IMR-90 (cell line): ENCODE measurements around the gene ERG28. TPM values are rescaled to one million over a fixed set of nuclear protein-coding genes. Genes with fewer than 3 reads are reported as not detected.

Source experiments
- ATAC-seq: fragments of 200-7000 bp; cut with Tn5 transposase; 2 replicates; pipeline ENCODE4 v1.9.1; 2020; ENCODE audit warnings: low read depth, mild to moderate bottlenecking, moderate library complexity
- BruUV-seq: library from RNA; stranded (reverse); fragments of 400-500 nt; replicated peaks from 2 replicates; lab custom pipeline; 2021; lab: Mats Ljungman, UMichigan
- CTCF ChIA-PET: fragments of 300-600 bp; formaldehyde crosslinking; extraction: SDS; loops from one replicate; lab custom pipeline; 2021; ENCODE audit warnings: antibody characterized with exemption; lab: Yijun Ruan, JAX
- POLR2A ChIA-PET: fragments of 300-600 bp; sonication (Branson Sonifier 250); formaldehyde crosslinking; loops from one replicate; lab custom pipeline; 2022; ENCODE audit warnings: antibody characterized with exemption; ENCODE audit not compliant: unreplicated experiment; lab: Charles Lee
- DNase-seq: peaks from one replicate; pipeline ENCODE4 v3.0.0; 2013
- H2AFZ ChIP-seq: replicated peaks from 2 replicates; pipeline ENCODE3; 2013; ENCODE audit warnings: low read length, mild to moderate bottlenecking; ENCODE audit not compliant: poor library complexity
- H2AK5ac ChIP-seq: 2 replicates; pipeline ENCODE4 v1.6.1; 2013; ENCODE audit warnings: low read depth, low read length, inconsistent platforms
- H2AK9ac ChIP-seq: replicated peaks from 2 replicates; pipeline ENCODE3; 2013; ENCODE audit warnings: mild to moderate bottlenecking, low read depth, low read length, moderate library complexity; ENCODE audit not compliant: poor library complexity
- H2BK120ac ChIP-seq: 2 replicates; pipeline ENCODE4 v1.6.1; 2013; ENCODE audit warnings: low read depth, low read length, inconsistent platforms
- H2BK15ac ChIP-seq: 3 replicates; pipeline ENCODE4 v1.6.1; 2013; ENCODE audit warnings: low read depth, low read length, inconsistent platforms
- H2BK20ac ChIP-seq: 2 replicates; pipeline ENCODE4 v1.6.1; 2013; ENCODE audit warnings: low read depth, mild to moderate bottlenecking, inconsistent platforms, low read length, moderate library complexity
- H2BK5ac ChIP-seq: 2 replicates; pipeline ENCODE4 v1.6.1; 2013; ENCODE audit warnings: mild to moderate bottlenecking, low read depth, low read length, inconsistent platforms; ENCODE audit not compliant: poor library complexity, severe bottlenecking
- H3K14ac ChIP-seq: replicated peaks from 2 replicates; pipeline ENCODE4 v1.6.1; 2013; ENCODE audit warnings: low read depth, low read length, inconsistent platforms
- H3K18ac ChIP-seq: 2 replicates; pipeline ENCODE4 v1.6.1; 2013; ENCODE audit warnings: low read depth, low read length, control low read depth
- H3K23ac ChIP-seq: 2 replicates; pipeline ENCODE4 v1.6.1; 2013; ENCODE audit warnings: low read depth, low read length, inconsistent platforms
- H3K27ac ChIP-seq: 2 replicates; pipeline ENCODE4 v1.5.1; 2013; ENCODE audit warnings: mild to moderate bottlenecking, control low read depth, low read length; ENCODE audit not compliant: insufficient read depth
- H3K27me3 ChIP-seq: 2 replicates; pipeline ENCODE4 v1.6.1; 2013; ENCODE audit warnings: low read length; ENCODE audit not compliant: control insufficient read depth, insufficient read depth
- H3K36me3 ChIP-seq: 2 replicates; pipeline ENCODE4 v1.6.1; 2013; ENCODE audit warnings: low read length, mixed read lengths; ENCODE audit not compliant: control insufficient read depth, insufficient read depth
- H3K4ac ChIP-seq: 2 replicates; pipeline ENCODE4 v1.6.1; 2013; ENCODE audit warnings: low read depth, low read length, inconsistent platforms
- H3K4me1 ChIP-seq: 2 replicates; pipeline ENCODE4 v1.6.1; 2013; ENCODE audit warnings: low read length, mixed read lengths; ENCODE audit not compliant: control insufficient read depth, insufficient read depth
- H3K4me2 ChIP-seq: 2 replicates; pipeline ENCODE4 v1.6.1; 2013; ENCODE audit warnings: low read depth, mild to moderate bottlenecking, control low read depth, low read length, moderate library complexity
- H3K4me3 ChIP-seq: 2 replicates; pipeline ENCODE4 v1.5.1; 2013; ENCODE audit warnings: low read depth, mild to moderate bottlenecking, control low read depth, low read length, moderate library complexity; ENCODE audit not compliant: insufficient read depth
- H3K56ac ChIP-seq: 2 replicates; pipeline ENCODE4 v1.6.1; 2013; ENCODE audit warnings: low read length, inconsistent platforms; ENCODE audit not compliant: insufficient read depth; ENCODE audit errors: extremely low read depth
- H3K79me1 ChIP-seq, 2 experiments: 2 replicates each; pipeline ENCODE4 v1.6.1; 2013; ENCODE audit warnings: low read length in 2 of 2, inconsistent platforms in 1 of 2, low read depth in 1 of 2
- H3K9ac ChIP-seq: 2 replicates; pipeline ENCODE4 v1.6.1; 2013; ENCODE audit warnings: low read depth, low read length, control low read depth
- H3K9me1 ChIP-seq: 2 replicates; pipeline ENCODE4 v1.6.1; 2013; ENCODE audit warnings: low read length, inconsistent platforms; ENCODE audit not compliant: insufficient read depth
- H3K9me3 ChIP-seq: 2 replicates; pipeline ENCODE4 v1.6.1; 2013; ENCODE audit warnings: low read length; ENCODE audit not compliant: control insufficient read depth, insufficient read depth
- H4K20me1 ChIP-seq: 2 replicates; pipeline ENCODE4 v1.6.1; 2013; ENCODE audit warnings: low read length, inconsistent platforms; ENCODE audit not compliant: insufficient read depth
- H4K5ac ChIP-seq: 2 replicates; pipeline ENCODE4 v1.6.1; 2013; ENCODE audit warnings: mild to moderate bottlenecking, low read depth, low read length, control low read depth
- H4K8ac ChIP-seq, 2 experiments: 2 replicates each; pipeline ENCODE4 v1.6.1; 2013; ENCODE audit warnings: low read depth in 2 of 2, low read length in 2 of 2, control low read depth in 1 of 2, inconsistent platforms in 1 of 2
- H4K91ac ChIP-seq: 2 replicates; pipeline ENCODE4 v1.6.1; 2013; ENCODE audit warnings: low read depth, low read length, inconsistent platforms; ENCODE audit not compliant: insufficient read depth
- BHLHE40 ChIP-seq: fragments of 150-350 bp; IDR thresholded peaks from 2 replicates; pipeline ENCODE4 v1.6.1; 2016; ENCODE audit warnings: mild to moderate bottlenecking, low read depth, low read length
- CEBPB ChIP-seq: IDR thresholded peaks from 2 replicates; pipeline ENCODE4 v1.6.1; 2012; ENCODE audit warnings: low read depth, low read length, improper control_type of control experiment
- CHD1 ChIP-seq: IDR thresholded peaks from 2 replicates; pipeline ENCODE4 v1.6.1; 2012; ENCODE audit warnings: low read depth, low read length, improper control_type of control experiment
- FOS ChIP-seq: fragments of 150-350 bp; IDR thresholded peaks from 2 replicates; pipeline ENCODE4 v1.6.1; 2016; ENCODE audit warnings: low read depth, low read length
- MAFK ChIP-seq: IDR thresholded peaks from 2 replicates; pipeline ENCODE4 v1.6.1; 2012; ENCODE audit warnings: low read depth, low read length, improper control_type of control experiment
- MAZ ChIP-seq: IDR thresholded peaks from 2 replicates; pipeline ENCODE4 v1.6.1; 2012; ENCODE audit warnings: low read depth, mild to moderate bottlenecking, low read length, improper control_type of control experiment, moderate library complexity, borderline replicate concordance
- MXI1 ChIP-seq: IDR thresholded peaks from 2 replicates; pipeline ENCODE4 v1.6.1; 2012; ENCODE audit warnings: low read depth, mild to moderate bottlenecking, low read length, moderate library complexity, borderline replicate concordance
- NFE2L2 ChIP-seq: fragments of 150-350 bp; IDR thresholded peaks from 2 replicates; pipeline ENCODE4 v1.6.1; 2016; ENCODE audit warnings: low read depth, mild to moderate bottlenecking, low read length
- POLR2A ChIP-seq: IDR thresholded peaks from 2 replicates; pipeline ENCODE4 v1.6.1; 2012; ENCODE audit warnings: mild to moderate bottlenecking, low read depth, low read length
- RAD21 ChIP-seq: IDR thresholded peaks from 2 replicates; pipeline ENCODE4 v1.6.1; 2012; ENCODE audit warnings: low read length, improper control_type of control experiment
- RCOR1 ChIP-seq: IDR thresholded peaks from 2 replicates; pipeline ENCODE4 v1.6.1; 2012; ENCODE audit warnings: mild to moderate bottlenecking, low read length, improper control_type of control experiment; ENCODE audit not compliant: insufficient replicate concordance
- RFX5 ChIP-seq: IDR thresholded peaks from 2 replicates; pipeline ENCODE4 v1.8.0; 2012; ENCODE audit warnings: low read depth, mild to moderate bottlenecking, low read length, moderate library complexity
- SMC3 ChIP-seq: fragments of 150-350 bp; IDR thresholded peaks from 2 replicates; pipeline ENCODE4 v1.6.1; 2016; ENCODE audit warnings: low read depth, mild to moderate bottlenecking, antibody characterized with exemption, low read length, moderate library complexity
- WGBS, 2 experiments: methylation state at CpG; one replicate each; pipeline versions ENCODE4 v1.1.5 to v1.1.7; 2013; ENCODE audit warnings: missing lambda C conversion rate in 2 of 2; ENCODE audit not compliant: insufficient read length in 1 of 2; ENCODE audit errors: extremely low coverage in 2 of 2; 5-methylcytosine and 5-hydroxymethylcytosine counted together
- dilution Hi-C: fragments of 300-500 bp; cut with HindIII; formaldehyde crosslinking; loops from one replicate; pipeline ENCODE4 v1.14.3; 2018; ENCODE audit warnings: low sequenced_read_pairs; ENCODE audit not compliant: unreplicated experiment
- in situ Hi-C: fragments of 300-500 bp; cut with MboI; formaldehyde crosslinking; loops from 3 replicates; pipeline ENCODE4 v1.14.3; 2019; ENCODE audit warnings: low sequenced_read_pairs, inconsistent platforms, mixed read lengths
- intact Hi-C: fragments of 100-400 bp; cut with micrococcal nuclease; formaldehyde crosslinking; loops from 2 replicates; pipeline ENCODE4 v1.10.0; 2022
- polyA plus RNA-seq, 3 experiments: library from polyadenylated mRNA; depleted of rRNA; stranded (reverse); fragments of >200 nt; gene quantifications; 2 replicates each; pipeline ENCODE4 v1.2.3, GENCODE V29; 2012; ENCODE audit warnings: low replicate concordance in 1 of 3
- total RNA-seq: library from RNA; depleted of rRNA; stranded (reverse); fragments of >200 nt; gene quantifications from 2 replicates; pipeline ENCODE4 v1.2.3, GENCODE V29; 2012
- TF ChIP-seq, protein P1 (sequence below): conservative IDR thresholded peaks from 2 replicates; pipeline ENCODE4 v1.5.1; 2012; ENCODE audit warnings: mild to moderate bottlenecking, low read depth, low read length, improper control_type of control experiment
- TF ChIP-seq, protein P2 (sequence below): fragments of 150-350 bp; IDR thresholded peaks from 2 replicates; pipeline ENCODE4 v1.6.1; 2017; ENCODE audit warnings: mild to moderate bottlenecking, antibody characterized with exemption, low read length, low read depth
- TF ChIP-seq, protein P3 (sequence below): fragments of 150-350 bp; IDR thresholded peaks from 2 replicates; pipeline ENCODE4 v1.6.1; 2016; ENCODE audit warnings: low read depth, mild to moderate bottlenecking, low read length, moderate library complexity, borderline replicate concordance

Gene ERG28
- total and polyA plus RNA-seq, 2 of the 4 experiments (the other 2 are of a cell fraction), result 0.90 to 15.4 TPM

DNA sequence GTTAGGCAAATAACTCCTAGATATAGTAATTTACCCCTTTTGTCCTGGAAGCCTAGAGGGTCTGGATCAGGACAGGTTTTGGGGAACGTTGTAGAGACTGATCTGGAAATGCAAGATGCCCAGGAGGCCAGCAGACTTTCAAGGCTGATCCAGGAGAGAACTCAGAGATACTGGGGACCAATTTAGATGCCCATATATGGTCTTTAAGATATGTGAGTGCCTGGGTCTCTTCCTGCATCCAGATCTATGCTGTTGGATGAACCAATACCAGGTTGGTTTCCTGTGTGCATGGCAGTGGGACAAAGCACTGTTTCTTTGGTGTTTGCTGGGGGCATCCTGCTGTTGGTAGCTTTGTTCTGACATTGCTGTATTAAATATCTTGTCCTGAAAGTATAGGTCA is 5.4 kb downstream of the ERG28 start:
- no peak overlapping the region for H3K4me3 ChIP-seq
- no peak overlapping the region for H4K91ac ChIP-seq
- H3K18ac ChIP-seq, result no peak overlapping the region
- H2AFZ ChIP-seq, result no peak overlapping the region
- intact Hi-C loops (loop anchor here (2.0 kb wide), 1 partner anchor 166 kb away; no protein-coding TSS in a partner anchor), dilution Hi-C loops (no loop called here), in situ Hi-C loops (no loop called here)
- no peaks in the 10 kb centered on the region for H3K9me3 ChIP-seq
- ATAC-seq (no peak), DNase-seq (no peak)
- H4K8ac ChIP-seq, result no peak overlapping the region
- H3K9ac ChIP-seq, result no peak overlapping the region
- peaks cover 9% of the 10 kb centered on the region; the same call in 1 of the 2 replicates for H3K36me3 ChIP-seq
- H2BK5ac ChIP-seq, result no peak overlapping the region
- no peaks in the 10 kb centered on the region for H3K79me1 ChIP-seq
- POLR2A ChIA-PET, result interaction anchor here (1.1 kb wide), 1 partner anchor 78 kb away, joined by 3 read pairs; no protein-coding TSS in a partner anchor
- BruUV-seq, result no TSS peak
- H3K4me2 ChIP-seq, result no peak overlapping the region
- H3K56ac ChIP-seq, result no peak overlapping the region
- H3K23ac ChIP-seq, result no peak overlapping the region
- H3K4me1 ChIP-seq, result no peaks in the 10 kb centered on the region
- H3K4ac ChIP-seq, result no peak overlapping the region
- H3K9me1 ChIP-seq, result no peaks in the 10 kb centered on the region
- H2BK20ac ChIP-seq, result no peak overlapping the region
- no peak for TF ChIP-seq CHD1
- no peak for TF ChIP-seq BHLHE40
- TF ChIP-seq RFX5, result no peak
- no peak for TF ChIP-seq MAFK
- TF ChIP-seq POLR2A, result no peak
- no peak for TF ChIP-seq RAD21
- TF ChIP-seq, protein P1, sequence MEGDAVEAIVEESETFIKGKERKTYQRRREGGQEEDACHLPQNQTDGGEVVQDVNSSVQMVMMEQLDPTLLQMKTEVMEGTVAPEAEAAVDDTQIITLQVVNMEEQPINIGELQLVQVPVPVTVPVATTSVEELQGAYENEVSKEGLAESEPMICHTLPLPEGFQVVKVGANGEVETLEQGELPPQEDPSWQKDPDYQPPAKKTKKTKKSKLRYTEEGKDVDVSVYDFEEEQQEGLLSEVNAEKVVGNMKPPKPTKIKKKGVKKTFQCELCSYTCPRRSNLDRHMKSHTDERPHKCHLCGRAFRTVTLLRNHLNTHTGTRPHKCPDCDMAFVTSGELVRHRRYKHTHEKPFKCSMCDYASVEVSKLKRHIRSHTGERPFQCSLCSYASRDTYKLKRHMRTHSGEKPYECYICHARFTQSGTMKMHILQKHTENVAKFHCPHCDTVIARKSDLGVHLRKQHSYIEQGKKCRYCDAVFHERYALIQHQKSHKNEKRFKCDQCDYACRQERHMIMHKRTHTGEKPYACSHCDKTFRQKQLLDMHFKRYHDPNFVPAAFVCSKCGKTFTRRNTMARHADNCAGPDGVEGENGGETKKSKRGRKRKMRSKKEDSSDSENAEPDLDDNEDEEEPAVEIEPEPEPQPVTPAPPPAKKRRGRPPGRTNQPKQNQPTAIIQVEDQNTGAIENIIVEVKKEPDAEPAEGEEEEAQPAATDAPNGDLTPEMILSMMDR, result no peak
- TF ChIP-seq, protein P2, sequence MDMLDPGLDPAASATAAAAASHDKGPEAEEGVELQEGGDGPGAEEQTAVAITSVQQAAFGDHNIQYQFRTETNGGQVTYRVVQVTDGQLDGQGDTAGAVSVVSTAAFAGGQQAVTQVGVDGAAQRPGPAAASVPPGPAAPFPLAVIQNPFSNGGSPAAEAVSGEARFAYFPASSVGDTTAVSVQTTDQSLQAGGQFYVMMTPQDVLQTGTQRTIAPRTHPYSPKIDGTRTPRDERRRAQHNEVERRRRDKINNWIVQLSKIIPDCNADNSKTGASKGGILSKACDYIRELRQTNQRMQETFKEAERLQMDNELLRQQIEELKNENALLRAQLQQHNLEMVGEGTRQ, result no peak
- TF ChIP-seq, protein P3, sequence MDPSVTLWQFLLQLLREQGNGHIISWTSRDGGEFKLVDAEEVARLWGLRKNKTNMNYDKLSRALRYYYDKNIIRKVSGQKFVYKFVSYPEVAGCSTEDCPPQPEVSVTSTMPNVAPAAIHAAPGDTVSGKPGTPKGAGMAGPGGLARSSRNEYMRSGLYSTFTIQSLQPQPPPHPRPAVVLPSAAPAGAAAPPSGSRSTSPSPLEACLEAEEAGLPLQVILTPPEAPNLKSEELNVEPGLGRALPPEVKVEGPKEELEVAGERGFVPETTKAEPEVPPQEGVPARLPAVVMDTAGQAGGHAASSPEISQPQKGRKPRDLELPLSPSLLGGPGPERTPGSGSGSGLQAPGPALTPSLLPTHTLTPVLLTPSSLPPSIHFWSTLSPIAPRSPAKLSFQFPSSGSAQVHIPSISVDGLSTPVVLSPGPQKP, result no peak
- no peak for TF ChIP-seq NFE2L2
- no peak for TF ChIP-seq SMC3
- TF ChIP-seq CEBPB, result no peak
- TF ChIP-seq FOS, result no peak
- TF ChIP-seq MAZ, result no peak
- no peak for TF ChIP-seq MXI1
- no peak for TF ChIP-seq RCOR1
- CTCF ChIA-PET, result interaction anchor here (9.8 kb wide), 1 partner anchor 77 kb away, joined by 125 read pairs; the partner anchor contains the start of gene FLVCR2
- no peak overlapping the region for H3K14ac ChIP-seq
- H2BK15ac ChIP-seq, result no peak overlapping the region
- no peak overlapping the region for H2BK120ac ChIP-seq
- H2AK5ac ChIP-seq, result no peak overlapping the region
- H4K20me1 ChIP-seq, result no peaks in the 10 kb centered on the region
- no peak overlapping the region for H2AK9ac ChIP-seq
- no peak overlapping the region for H3K27ac ChIP-seq
- WGBS, 2 experiments, result 0% methylated on average over 1 of the region's 1 CpG; no CpG with 5 or more reads in 1 of the 2 experiments
- no peaks in the 10 kb centered on the region for H3K27me3 ChIP-seq
- H4K5ac ChIP-seq, result no peak overlapping the region
